NCI-H2227 (cell line): Measurements from ENCODE around the gene SEZ6.
A peak's percentile ranks its signal among the peaks of the same experiment; 100 is the strongest.

ENCODE experiments used
- DNase-seq: peaks from one replicate; lab custom pipeline; 2025; ENCODE audit not compliant: unreplicated experiment; lab: John Stamatoyannopoulos, UW

SEZ6 gene

DNA sequence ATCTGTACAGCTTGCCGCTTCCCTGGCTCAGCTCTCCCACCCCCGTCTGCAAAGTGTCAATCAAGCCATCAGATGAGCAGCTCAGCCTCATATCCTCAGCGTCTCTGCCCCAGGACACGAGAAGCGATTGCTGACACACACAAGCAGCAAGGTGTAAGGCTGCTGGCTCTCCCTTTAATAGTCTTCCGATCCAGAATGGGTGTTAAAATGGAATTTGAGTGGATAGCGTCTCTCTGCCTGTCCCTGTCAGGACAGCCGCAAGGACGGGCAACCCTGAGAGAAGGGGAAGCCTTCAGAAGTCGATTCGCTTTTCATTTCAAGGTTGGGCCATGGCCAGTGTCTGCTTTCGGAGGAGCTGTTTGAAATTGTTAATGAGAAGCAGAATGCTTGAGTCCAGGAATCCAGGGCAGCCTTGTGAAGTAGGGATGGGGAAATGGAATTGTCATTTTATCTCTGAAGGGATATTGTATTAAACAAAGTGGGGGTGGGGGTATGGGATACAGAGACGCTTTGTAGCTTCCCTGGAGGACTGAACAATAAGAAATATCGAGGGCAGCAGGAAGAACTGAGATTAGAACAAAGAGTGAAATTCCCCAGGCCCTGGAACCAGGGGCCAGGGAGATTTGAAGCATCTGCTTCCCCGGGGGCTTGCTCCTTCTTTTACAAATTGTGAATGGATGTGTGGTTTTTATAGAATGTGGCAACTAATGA, 32.4 kb upstream of the SEZ6 start:
- peak; percentile 47 for DNase-seq

DNA sequence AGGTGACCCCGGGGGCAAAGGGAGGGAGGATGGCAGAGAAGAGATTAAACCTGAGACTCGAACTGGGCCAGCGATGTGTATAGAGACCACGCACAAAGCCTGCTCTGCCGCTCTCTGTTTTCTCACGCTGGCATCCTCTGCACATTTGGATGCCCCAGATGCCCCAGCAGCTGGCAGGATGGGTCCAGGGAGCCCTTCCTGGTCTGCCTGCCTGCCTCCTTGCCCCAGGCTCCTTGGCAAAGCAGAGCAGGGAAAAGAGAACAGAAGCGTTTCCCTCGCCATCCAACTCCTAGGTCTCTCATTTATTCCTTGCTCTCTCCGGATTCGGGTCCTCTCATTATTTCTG, 31.9 kb upstream of the SEZ6 start:
- DNase-seq = no peak

DNA sequence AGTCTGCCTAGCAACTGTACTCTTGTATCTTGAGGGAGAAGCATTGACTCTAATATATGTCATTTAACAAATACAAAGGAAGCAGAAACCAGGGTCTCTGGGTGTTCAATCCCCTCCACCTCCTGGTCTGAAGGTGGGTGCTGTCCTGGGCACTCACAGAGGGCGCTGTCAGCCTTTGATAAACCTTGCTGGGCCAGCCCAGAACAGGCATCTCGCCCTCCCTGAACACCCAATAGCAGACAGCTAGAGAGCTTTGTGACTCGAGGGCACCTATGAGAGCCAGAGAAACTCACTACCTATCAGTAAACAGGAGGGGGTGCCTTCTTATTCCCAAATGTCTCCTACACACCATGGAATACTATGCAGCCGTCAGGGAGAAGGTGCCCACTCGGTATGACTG, 30.8 kb upstream of the SEZ6 start:
- DNase-seq = no peak

DNA sequence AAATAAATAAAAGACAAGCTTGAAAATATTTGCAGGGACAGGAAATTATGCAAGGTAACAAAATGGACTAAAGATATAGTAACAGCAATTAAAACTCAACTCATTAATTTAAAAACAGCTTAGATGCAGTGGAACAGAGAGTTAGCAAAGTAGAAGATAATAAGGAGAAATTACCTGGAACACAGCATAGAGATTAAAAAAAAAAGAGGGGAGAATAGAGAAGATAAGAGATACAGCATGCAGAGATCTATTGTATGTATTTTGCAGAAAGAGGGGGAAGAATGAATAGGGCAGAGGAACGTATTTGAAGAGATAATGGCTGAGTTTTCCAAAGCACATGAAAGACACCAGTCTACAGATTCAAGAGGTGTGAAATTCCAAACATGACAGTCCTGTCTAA, 28.7 kb upstream of the SEZ6 start:
- DNase-seq = no peak

DNA sequence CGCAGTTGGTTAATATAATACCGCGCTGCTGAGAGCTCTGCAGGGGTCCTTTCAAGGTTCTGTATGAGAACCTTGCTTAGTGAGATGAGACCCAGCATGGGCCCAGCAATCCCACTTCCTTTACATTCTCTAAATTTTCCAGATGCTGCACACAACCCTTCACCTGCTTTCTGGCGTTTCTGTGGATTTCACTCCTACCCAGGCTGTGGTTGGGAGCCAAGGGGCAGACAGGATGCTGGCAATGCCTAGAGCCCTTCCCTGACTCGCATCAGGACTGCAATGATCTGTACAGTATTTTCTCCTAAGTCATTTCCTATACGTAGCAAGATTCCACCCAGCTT, 27.0 kb upstream of the SEZ6 start:
- DNase-seq = no peak

DNA sequence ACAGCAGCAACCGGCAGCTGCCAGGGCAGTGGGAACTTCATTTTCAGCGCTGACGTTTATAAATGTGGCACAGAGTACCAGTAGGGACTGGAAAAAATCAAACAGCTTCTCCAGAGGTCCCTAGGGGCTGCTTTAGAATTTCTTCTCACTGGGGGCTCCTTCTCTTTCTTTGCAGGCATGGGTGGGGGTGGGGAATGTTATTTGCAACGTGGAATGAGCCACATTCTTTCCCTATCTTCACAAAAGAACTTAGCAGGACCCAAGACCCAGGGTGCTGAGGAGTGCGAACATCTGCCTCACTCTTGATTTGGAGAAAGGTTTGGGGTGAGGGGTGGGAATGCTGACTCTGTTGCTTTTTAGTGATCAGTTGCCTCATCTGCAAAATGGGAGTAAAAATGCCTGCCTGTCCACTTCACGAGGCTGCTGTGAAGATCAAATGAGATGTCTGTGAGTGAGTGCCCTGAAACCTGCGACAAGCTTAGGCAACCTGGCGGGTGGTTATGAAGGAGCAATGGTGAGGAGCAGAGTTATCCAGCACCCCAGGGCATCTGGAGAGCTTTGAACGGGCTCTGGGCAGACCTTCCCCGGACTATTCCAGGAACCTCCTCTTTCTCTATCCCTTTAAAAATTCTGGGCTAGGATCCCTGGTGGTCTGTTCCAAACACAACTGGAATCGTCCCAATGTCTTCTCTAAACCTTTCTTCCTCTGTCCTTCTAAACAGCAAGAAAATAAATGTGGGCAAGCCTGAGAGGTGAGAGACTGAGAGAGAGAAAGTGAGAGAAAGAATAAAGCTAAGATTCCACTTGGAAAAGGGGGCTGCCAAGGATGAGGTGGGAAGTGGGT, 26.4 kb upstream of the SEZ6 start:
- DNase-seq = no peak

DNA sequence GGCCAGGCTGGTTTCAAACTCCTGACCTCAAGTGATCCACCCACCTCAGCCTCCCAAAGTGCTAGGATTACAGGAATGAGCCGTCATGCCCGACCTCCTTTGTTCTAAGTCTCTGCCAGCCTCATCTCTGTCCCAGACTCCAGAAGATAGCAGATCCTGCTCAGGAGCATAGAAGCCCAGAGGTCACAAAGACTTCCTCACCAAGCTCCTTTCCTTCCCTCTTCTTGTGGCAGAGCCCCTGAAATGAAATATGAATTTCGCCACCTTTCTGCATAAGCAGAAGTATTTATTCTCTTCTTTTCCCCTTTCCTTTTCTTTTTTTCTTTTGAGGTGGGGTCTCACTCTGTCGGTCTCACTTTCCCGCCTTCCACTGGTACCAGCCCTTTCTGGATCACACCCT, 25.7 kb upstream of the SEZ6 start:
- no peak for DNase-seq

DNA sequence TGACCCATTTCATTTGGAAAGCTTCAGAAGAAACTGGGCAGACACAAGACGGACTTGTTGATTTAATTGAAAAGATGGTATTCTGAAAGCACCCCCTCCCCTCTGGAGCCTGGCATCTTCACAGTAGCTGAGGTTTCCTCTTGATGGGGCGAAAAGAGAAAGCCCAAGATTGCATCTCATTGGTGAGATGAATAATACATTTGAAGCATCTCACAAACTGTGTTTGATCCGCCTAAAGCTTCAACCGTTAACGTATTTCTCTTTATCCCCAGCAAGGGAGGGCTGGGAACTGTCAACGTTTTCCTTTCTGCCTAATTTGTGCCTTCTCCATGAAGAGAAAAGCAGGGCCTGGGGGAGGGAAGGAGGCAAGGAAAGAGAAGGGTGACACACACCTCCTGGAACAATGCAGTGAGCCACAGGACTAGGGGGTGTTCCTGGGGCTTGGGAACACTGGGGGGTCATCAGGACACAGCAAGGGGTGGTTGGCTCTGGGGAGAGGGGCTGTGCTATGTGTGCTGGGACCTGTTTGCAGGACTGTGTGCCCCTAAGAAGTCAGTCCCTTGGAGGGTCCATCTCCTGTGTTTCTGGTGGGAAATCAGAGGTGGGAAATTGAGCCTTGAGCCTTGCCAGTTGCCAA, 18.6 kb upstream of the SEZ6 start:
- no peak for DNase-seq

DNA sequence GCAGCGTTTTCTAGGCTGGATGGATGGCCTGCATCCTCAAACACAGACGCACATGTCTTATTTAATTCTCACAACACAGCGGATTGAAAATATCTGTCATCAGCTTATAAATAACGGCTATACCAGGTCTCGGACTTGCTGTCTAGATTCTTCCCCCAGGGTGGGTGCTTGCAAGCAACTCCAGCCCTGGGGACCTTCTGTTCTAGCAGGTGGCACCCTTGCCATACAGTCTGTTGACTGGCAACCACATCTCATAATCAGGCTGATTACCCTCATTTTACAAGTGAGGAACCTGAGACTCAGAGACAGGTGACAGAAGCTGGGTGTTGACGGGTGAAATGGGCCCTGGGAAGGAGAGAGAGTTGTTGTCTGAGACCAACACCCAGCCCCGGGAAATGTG, 16.2 kb upstream of the SEZ6 start:
- no peak for DNase-seq

DNA sequence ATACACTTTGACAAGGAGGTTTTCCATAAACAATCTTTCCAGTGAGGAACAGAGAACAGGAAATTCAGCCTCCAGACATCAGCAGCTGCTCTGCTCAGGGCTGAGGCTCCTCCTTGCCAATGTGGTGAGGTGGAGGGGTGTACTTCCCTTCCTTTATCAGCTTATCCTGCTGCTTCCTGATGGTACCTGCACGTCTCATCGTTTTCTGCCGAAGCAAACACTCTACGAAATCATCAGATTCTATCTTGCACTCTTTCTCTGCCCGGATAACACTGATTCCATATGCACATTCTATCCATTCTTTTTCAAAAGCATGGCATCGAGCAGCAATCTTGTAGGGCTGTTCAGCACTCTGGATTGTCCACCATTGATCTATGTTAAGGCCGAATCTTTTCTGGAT, 15.4 kb upstream of the SEZ6 start:
- no peak for DNase-seq

DNA sequence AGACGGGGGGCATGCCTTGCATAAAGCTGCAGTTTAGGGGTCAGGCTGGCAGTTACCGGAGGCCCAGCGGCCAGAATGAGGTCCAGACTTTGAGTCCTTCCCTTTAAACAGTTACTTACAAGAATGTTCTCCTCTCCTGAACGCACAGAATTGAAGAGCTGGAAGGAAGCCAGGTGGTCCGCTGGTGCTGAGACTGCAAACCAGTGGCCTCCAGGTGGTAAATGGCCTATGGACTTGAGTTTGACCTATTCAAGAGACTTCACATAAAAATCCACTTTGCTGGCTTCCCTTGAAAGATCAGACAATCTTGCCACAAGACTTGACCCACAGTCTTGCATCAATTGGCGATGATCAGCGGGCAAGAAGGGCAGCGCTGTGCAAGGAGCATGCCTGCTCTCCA, 14.7 kb upstream of the SEZ6 start:
- DNase-seq = no peak

DNA sequence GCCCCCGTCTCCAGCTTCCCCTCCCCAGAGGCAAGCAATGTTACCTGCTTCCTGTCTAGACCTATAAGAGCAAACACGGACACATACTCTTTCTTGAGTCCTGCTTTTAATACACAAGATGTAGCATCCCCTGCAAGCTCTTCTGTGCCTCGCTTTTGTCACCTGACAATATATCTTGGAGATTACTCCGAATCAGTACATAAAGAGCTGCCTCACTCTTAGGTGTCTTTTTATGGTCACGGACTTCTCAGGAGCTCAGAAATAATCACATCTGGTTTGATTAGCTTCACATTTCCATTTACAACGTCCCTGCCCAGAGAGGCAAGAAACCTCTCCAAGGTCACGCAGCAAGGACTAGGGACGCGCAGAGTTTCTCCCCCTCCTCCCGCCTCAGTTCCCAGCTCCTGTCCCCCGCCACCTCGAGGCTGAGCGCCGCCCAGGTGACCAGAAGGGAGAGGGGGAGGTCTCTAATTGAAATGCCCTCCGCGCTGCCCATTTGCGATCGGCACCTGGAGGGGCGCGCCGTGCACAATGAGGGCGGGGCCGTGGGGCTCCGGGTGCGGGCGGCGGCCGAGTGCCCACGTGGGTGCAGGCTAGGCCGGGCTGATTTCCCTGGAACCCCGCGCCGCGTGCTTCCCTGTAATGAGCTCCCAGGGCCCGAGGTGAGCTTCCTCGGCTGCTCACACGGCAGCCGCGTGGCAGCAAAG, 13.8 kb upstream of the SEZ6 start:
- DNase-seq = peak; percentile 52

DNA sequence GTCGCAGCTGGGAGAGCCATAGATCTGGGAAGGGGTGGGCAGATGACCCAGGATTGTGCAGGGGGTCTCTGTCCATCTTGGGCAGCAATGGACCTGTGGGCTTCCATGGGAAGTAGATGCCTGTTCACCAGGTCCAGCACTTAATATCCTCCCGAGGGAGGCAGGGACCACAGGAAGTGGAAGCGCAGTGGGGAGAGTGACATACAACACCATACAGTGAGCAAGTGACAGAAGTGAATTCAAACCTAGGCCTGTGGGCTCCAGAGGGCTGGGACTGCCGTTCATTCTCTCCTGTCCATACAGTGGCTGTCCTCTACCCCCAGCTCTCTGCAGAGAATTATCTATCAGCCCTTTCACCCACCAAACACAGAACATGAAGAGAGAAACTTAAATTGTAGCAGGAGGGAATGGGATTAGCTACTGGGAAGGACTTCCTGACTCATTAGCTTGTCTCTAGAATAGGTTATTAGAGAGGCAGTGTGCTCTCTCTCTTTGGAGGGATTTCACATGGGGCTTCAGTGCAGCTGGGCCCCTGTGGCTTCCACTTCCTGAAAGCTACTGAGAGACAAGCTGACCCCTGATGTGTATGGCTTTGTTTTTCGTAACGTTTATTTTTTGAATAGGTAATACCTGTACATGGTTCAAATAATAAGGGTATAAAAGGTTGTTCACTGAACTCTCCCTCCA, 13.1 kb upstream of the SEZ6 start:
- no peak for DNase-seq

DNA sequence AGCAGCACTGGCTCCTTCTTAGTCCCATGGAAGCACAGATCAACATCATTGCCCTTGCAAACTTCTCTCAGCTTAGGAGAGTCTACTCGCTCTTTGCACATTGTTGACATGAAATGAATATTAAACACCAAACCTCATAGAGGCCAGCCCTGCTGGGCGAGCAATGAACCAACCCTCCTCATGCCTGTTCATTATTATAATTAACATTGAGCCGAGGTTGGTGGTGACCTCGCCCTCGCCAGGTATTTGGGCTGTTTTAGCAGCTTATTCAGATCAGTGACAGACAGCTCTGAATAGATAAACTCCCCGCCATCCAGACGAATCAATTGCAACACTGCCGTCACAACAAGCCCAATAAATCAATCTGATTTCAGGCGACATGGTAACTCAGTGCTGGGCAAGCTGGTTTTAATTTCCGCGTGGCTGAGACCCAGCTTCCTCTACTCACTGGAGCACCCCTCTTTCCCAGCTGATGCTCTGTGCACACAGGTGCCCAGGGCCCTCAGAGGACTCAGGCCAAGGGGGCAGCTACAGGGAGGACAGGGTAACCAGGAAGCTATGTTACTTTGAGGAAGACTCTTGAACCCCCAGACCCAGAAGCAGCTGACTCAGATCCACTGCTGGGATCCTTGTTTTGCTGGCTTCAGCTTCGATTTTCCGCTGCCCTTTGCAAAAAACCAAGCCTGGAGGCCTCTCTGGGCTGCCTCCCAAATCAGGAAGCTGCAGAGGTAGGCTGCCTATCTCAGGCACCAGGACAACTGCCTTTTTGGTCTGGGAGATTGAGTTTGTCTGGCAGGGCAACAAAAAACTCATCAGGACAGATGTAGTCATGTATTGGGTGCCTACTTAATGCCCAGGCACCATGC, 10.7 kb upstream of the SEZ6 start:
- no peak for DNase-seq

DNA sequence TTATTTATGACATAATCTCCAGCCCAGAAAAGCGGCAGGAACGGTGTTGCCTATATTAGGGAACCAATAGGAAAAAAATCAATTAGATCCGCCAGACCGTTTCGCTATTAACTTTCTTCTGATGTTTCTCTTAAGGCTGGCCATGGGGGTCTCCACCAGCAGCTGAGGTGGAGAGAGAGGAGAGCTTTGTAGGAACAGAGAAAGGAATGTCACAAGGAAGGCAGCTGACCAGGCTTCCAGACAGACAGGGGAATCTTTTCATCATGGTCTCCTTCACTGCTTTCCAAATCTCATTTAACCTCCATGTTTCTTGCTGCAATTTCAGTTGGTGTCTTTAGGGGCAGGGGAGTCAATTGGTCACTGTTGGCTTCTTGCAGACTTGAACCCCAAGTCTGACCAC, 8.9 kb upstream of the SEZ6 start:
- no peak for DNase-seq

DNA sequence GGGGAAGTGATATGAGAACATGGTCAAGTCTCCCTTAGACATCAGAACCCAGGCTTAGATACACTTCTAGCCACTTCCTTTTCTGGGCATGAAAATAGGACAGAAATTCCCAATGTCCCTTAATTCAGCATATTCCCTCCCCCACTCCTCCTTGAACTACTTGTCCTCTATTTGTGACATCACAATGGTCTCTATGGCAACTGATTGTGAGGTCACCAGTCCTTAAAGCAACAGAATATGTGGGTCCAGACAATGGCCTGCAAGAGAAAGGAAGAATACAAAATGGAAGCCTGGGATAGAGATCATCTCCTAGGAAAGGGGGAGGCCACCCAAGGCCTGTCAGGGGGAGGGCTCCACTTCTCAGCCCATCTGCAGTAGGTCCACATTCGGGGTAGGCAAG, 6.7 kb upstream of the SEZ6 start:
- DNase-seq = no peak

DNA sequence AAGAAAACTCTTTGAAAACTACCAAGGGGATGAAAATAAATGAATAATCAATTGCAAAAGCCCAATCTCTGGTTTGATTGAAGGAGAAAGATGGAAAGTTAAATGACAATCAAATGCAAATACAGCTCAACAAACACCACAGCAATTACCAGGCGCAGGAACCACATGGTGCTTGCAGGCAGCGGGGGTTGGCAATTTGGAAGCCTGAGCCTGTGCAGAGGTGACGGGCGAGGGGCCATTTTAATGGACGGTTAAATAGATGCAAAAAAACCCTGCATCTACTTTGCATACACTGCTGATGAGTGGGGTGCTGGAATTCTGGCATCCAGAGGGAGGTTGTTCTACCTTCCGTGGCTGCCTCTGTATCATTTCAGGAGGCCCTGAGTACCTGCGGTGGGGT, 4.8 kb upstream of the SEZ6 start:
- no peak for DNase-seq

DNA sequence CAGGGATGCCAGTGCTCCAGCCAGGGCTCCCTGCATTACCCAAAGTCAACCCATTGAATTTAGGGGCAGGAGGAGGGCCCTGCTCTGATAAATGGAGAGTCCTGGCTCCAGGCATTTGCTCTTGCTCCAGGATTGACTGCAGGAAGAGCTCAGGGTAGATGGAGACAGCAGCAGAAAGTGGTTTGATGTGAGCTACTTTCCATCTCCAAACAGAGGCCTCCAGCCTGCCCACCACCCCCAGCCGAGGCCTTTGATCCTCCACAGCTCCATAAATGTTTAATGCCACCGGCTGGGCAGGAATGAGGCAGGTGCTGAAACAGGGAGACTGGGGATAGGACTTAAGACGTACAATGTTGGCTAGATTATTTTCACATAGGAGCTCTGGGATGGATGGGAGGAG, 4.3 kb upstream of the SEZ6 start:
- DNase-seq = no peak

DNA sequence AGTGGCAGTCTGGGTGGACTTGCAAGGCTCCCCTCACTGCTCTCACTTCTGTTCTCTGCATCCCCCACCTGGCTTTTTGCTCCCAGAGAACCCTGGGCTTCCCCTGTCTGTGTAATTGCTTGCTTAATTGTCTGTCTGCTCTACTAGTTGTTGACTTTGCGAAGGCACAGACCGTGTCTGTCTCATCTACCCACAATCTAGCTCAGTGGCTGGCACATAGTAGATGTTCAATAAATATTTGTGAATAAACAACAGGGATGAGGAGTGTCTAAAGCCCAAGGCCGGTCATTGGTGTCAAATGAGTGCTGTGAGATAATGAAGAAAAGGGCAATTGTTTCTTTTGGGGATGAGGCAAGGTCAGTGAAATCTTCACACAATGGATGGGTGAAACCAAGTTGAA, 2.8 kb upstream of the SEZ6 start:
- DNase-seq = no peak

DNA sequence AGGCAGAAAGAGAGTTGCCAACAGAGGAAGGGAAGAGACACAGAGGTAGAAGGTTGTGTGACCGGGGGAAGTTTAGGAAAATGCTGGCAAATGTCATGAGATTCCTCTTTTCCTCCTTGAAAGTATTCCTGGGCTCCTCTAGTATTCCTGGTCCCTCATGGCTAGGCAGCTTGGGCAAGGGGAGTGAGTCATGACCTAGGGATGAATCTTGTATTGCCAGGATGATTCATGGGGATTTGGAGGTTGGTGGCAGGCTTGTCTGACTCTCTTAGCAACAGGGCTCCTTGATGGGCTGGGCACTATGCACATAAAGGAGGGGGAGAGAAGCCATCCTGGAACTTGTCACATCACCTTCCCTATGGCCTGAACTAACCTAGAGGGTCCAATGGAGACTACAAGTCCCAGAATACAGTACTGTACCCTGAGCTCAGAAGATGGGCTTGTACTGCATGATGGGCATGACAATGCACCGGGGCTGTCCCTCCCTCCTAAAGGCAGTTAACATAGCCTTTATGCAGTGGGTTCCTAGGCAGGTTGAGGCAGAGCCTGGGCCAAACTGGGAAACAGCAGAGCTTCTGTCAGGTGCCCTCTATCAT, 2.1 kb upstream of the SEZ6 start:
- DNase-seq = no peak
